ENCODE measurements around the gene TMEM52B. TPM values are rescaled to one million over a fixed set of nuclear protein-coding genes. Genes with fewer than 3 reads are reported as not detected.
"Not testable (repeated sequence)": the region's sequence is repeated elsewhere in the genome, so short reads cannot be mapped to it uniquely, and the experiment has no call there.

Gene TMEM52B
- total and polyA plus RNA-seq, 8 donors: 0.28 to 2.2 (median 0.30) TPM; not detected in 5

DNA sequence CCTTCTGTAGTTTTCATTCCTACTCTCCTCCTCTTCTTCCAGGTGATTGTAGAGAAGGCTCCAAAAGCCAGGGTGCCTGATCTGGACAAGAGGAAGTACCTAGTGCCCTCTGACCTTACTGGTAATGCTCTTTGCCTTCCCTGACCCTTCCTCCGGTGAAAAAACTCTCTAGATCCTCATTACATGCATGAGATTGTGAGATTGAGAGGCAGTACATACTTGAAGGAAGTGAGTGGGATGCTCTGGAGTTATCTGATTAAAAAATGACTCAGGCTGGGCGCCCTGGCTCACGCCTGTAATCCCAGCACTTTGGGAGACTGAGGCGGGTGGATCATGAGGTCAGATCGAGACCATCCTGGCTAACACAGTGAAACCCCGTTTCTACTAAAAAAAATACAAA, 39.2 kb downstream of the TMEM52B start:
- WGBS, 2 donors: 89 to 90% methylated on average over 6 of the region's 6 CpGs
- intact Hi-C loops (cut with DNase I): no loop called here
- Histone ChIP-seq H3K27me3 (no peaks in the 10 kb centered on the region), H3K27ac (no peak overlapping the region), H3K4me3 (no peak overlapping the region), H3K9me3 (no peaks in the 10 kb centered on the region), H3K36me3 (peaks cover 4 to 53% (median 18%) of the 10 kb centered on the region in 3 donors), H3K4me1 (peaks cover 14 to 21% (median 17%) of the 10 kb centered on the region in 3 donors)
- ATAC-seq (no peak), DNase-seq (no peak), FAIRE-seq (no peak)
- TF ChIP-seq, protein P1, sequence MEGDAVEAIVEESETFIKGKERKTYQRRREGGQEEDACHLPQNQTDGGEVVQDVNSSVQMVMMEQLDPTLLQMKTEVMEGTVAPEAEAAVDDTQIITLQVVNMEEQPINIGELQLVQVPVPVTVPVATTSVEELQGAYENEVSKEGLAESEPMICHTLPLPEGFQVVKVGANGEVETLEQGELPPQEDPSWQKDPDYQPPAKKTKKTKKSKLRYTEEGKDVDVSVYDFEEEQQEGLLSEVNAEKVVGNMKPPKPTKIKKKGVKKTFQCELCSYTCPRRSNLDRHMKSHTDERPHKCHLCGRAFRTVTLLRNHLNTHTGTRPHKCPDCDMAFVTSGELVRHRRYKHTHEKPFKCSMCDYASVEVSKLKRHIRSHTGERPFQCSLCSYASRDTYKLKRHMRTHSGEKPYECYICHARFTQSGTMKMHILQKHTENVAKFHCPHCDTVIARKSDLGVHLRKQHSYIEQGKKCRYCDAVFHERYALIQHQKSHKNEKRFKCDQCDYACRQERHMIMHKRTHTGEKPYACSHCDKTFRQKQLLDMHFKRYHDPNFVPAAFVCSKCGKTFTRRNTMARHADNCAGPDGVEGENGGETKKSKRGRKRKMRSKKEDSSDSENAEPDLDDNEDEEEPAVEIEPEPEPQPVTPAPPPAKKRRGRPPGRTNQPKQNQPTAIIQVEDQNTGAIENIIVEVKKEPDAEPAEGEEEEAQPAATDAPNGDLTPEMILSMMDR (IDR thresholded peaks at IDR 0.05): no peak

DNA sequence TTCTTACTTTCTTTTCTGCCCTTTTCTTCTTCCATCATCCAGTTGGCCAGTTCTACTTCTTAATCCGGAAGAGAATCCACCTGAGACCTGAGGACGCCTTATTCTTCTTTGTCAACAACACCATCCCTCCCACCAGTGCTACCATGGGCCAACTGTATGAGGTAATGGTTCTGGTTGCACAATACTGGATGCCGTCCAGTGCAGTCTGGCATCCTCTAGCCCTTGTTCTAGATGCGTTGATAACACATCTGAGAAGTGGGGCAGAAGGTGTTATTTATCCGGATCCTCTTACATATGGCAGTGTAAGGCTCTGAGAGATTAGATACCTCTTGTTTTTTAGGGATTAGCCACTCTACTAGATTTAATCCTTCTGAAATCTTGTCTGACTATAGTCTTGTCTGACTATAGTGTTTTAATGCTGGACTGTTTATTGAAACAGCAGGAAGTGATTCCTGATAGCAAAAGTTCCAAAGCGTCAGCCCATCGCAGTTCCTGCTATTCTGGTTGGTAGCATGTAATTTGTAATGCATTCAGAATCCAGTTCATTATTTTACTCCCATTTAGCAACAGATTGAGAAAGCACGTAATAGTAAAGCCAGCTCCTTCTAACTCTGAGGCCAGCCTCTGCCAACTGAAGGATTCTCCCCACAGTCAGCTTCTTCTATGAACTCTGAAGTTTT, 41.7 kb downstream of the TMEM52B start:
- Histone ChIP-seq H3K4me3 (no peak overlapping the region), H3K9me3 (no peaks in the 10 kb centered on the region), H3K27ac (peak overlapping the region in 3 of 4 donors; percentile 25 to 58 (median 52)), H3K4me1 (peaks cover 10 to 16% (median 14%) of the 10 kb centered on the region in 3 donors), H3K36me3 (peaks cover 4 to 66% (median 23%) of the 10 kb centered on the region in 3 donors), H3K27me3 (no peaks in the 10 kb centered on the region)
- intact Hi-C loops (cut with DNase I): no loop called here
- FAIRE-seq (no peak), ATAC-seq (peak; percentile 94 to 97 (median 96)), DNase-seq (peak in 4 of 6 donors; percentile 69 to 81 (median 78))
- TF ChIP-seq, protein P1 (IDR thresholded peaks at IDR 0.05): no peak
- 35 to 39% methylated on average over 8 of the region's 8 CpGs for WGBS, 2 donors

DNA sequence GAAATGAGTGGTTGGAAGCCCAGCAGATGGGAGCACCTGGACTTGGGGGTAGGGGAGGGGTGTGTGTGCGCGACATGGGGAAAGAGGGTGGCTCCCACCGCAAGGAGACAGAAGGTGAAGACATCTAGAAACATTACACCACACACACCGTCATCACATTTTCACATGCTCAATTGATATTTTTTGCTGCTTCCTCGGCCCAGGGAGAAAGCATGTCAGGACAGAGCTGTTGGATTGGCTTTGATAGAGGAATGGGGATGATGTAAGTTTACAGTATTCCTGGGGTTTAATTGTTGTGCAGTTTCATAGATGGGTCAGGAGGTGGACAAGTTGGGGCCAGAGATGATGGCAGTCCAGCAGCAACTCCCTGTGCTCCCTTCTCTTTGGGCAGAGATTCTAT, 43.0 kb downstream of the TMEM52B start:
- TF ChIP-seq, protein P1 (IDR thresholded peaks at IDR 0.05): no peak
- DNase-seq (no peak), ATAC-seq (no peak), FAIRE-seq (no peak)
- Histone ChIP-seq H3K4me1 (peaks cover 5 to 13% (median 8%) of the 10 kb centered on the region in 3 donors), H3K4me3 (no peak overlapping the region), H3K36me3 (peaks cover 4 to 66% (median 23%) of the 10 kb centered on the region in 3 donors), H3K27me3 (no peaks in the 10 kb centered on the region), H3K27ac (no peak overlapping the region), H3K9me3 (no peaks in the 10 kb centered on the region)
- 94 to 96% methylated on average over 5 of the region's 5 CpGs for WGBS, 2 donors
- intact Hi-C loops (cut with DNase I): no loop called here

DNA sequence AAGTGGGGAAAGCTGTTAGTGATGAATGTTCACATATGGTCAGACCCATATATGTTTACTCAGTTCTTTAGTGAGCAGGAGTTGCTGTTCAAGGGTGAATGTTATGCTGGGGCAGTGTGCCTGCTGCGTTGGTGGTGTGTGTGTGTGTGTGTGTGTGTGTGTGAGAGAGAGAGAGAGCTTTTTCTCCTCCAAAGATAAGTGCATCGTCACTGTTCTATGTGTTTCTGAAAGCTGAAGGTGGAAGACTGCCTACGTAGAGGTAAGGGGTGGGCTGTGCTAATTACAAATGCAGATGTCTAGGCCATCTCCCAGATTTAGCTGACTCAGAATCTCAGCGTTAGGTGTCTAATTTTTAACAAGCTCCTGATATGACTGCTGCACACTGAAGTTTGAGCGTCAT, 44.4 kb downstream of the TMEM52B start:
- Histone ChIP-seq H3K27ac (no peak overlapping the region), H3K4me1 (peaks cover 5 to 10% (median 8%) of the 10 kb centered on the region in 3 donors), H3K4me3 (no peak overlapping the region), H3K9me3 (no peaks in the 10 kb centered on the region), H3K36me3 (peaks cover 4 to 60% (median 23%) of the 10 kb centered on the region in 3 donors), H3K27me3 (no peaks in the 10 kb centered on the region)
- FAIRE-seq (no peak), ATAC-seq (no peak), DNase-seq (no peak)
- 88 to 91% methylated on average over 5 of the region's 5 CpGs for WGBS, 2 donors
- intact Hi-C loops (cut with DNase I): no loop called here
- TF ChIP-seq, protein P1 (IDR thresholded peaks at IDR 0.05): no peak

DNA sequence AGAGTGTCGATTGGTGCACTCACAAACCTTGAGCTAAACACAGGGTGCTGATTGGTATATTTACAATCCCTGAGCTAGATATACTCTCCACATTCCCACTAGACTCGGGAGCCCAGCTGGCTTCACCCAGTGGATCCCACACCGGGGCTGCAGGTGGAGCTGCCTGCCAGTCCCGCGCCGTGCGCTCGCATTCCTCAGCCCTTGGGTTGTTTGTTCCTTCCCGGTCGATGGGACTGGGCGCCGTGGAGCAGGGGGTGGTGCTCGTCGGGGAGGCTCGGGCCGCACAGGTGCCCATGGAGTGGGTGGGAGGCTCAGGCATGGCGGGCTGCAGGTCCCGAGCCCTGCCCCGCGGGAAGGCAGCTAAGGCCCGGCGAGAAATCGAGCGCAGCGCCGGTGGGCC, 46.6 kb downstream of the TMEM52B start:
- H3K4me1 ChIP-seq; FAIRE-seq; intact Hi-C loops (cut with DNase I); ATAC-seq; H3K27me3 ChIP-seq; H3K9me3 ChIP-seq; H3K27ac ChIP-seq; H3K4me3 ChIP-seq: not testable (repeated sequence)
- DNase-seq: peak in 1 of 6 donors; percentile 57
- 93 to 94% methylated on average over 18 to 21 of the region's 26 CpGs for WGBS, 2 donors
- peaks cover 4 to 38% (median 18%) of the 10 kb centered on the region in 3 donors for H3K36me3 ChIP-seq
